IMR-90 (cell line): Measurements from ENCODE around the gene SASH3. TPM values are rescaled to one million over a fixed set of nuclear protein-coding genes. Genes with fewer than 3 reads are reported as not detected.
A peak's percentile ranks its signal among the peaks of the same experiment; 100 is the strongest.

Experiments used
- ATAC-seq: fragments of 200-7000 bp; cut with Tn5 transposase; 2 replicates; pipeline ENCODE4 v1.9.1; 2020; ENCODE audit warnings: low read depth, mild to moderate bottlenecking, moderate library complexity
- BruUV-seq: library from RNA; stranded (reverse); fragments of 400-500 nt; replicated peaks from 2 replicates; lab custom pipeline; 2021; lab: Mats Ljungman, UMichigan
- CTCF ChIA-PET: fragments of 300-600 bp; formaldehyde crosslinking; extraction: SDS; loops from one replicate; lab custom pipeline; 2021; ENCODE audit warnings: antibody characterized with exemption; lab: Yijun Ruan, JAX
- POLR2A ChIA-PET: fragments of 300-600 bp; sonication (Branson Sonifier 250); formaldehyde crosslinking; loops from one replicate; lab custom pipeline; 2022; ENCODE audit warnings: antibody characterized with exemption; ENCODE audit not compliant: unreplicated experiment; lab: Charles Lee
- DNase-seq: peaks from one replicate; pipeline ENCODE4 v3.0.0; 2013
- H2AFZ ChIP-seq: replicated peaks from 2 replicates; pipeline ENCODE3; 2013; ENCODE audit warnings: low read length, mild to moderate bottlenecking; ENCODE audit not compliant: poor library complexity
- H2AK5ac ChIP-seq: 2 replicates; pipeline ENCODE4 v1.6.1; 2013; ENCODE audit warnings: low read depth, low read length, inconsistent platforms
- H2AK9ac ChIP-seq: replicated peaks from 2 replicates; pipeline ENCODE3; 2013; ENCODE audit warnings: mild to moderate bottlenecking, low read depth, low read length, moderate library complexity; ENCODE audit not compliant: poor library complexity
- H2BK120ac ChIP-seq: 2 replicates; pipeline ENCODE4 v1.6.1; 2013; ENCODE audit warnings: low read depth, low read length, inconsistent platforms
- H2BK15ac ChIP-seq: 3 replicates; pipeline ENCODE4 v1.6.1; 2013; ENCODE audit warnings: low read depth, low read length, inconsistent platforms
- H2BK20ac ChIP-seq: 2 replicates; pipeline ENCODE4 v1.6.1; 2013; ENCODE audit warnings: low read depth, mild to moderate bottlenecking, inconsistent platforms, low read length, moderate library complexity
- H2BK5ac ChIP-seq: 2 replicates; pipeline ENCODE4 v1.6.1; 2013; ENCODE audit warnings: mild to moderate bottlenecking, low read depth, low read length, inconsistent platforms; ENCODE audit not compliant: poor library complexity, severe bottlenecking
- H3K14ac ChIP-seq: replicated peaks from 2 replicates; pipeline ENCODE4 v1.6.1; 2013; ENCODE audit warnings: low read depth, low read length, inconsistent platforms
- H3K18ac ChIP-seq: 2 replicates; pipeline ENCODE4 v1.6.1; 2013; ENCODE audit warnings: low read depth, low read length, control low read depth
- H3K23ac ChIP-seq: 2 replicates; pipeline ENCODE4 v1.6.1; 2013; ENCODE audit warnings: low read depth, low read length, inconsistent platforms
- H3K27ac ChIP-seq: 2 replicates; pipeline ENCODE4 v1.5.1; 2013; ENCODE audit warnings: mild to moderate bottlenecking, control low read depth, low read length; ENCODE audit not compliant: insufficient read depth
- H3K27me3 ChIP-seq: 2 replicates; pipeline ENCODE4 v1.6.1; 2013; ENCODE audit warnings: low read length; ENCODE audit not compliant: control insufficient read depth, insufficient read depth
- H3K36me3 ChIP-seq: 2 replicates; pipeline ENCODE4 v1.6.1; 2013; ENCODE audit warnings: low read length, mixed read lengths; ENCODE audit not compliant: control insufficient read depth, insufficient read depth
- H3K4ac ChIP-seq: 2 replicates; pipeline ENCODE4 v1.6.1; 2013; ENCODE audit warnings: low read depth, low read length, inconsistent platforms
- H3K4me1 ChIP-seq: 2 replicates; pipeline ENCODE4 v1.6.1; 2013; ENCODE audit warnings: low read length, mixed read lengths; ENCODE audit not compliant: control insufficient read depth, insufficient read depth
- H3K4me2 ChIP-seq: 2 replicates; pipeline ENCODE4 v1.6.1; 2013; ENCODE audit warnings: low read depth, mild to moderate bottlenecking, control low read depth, low read length, moderate library complexity
- H3K4me3 ChIP-seq: 2 replicates; pipeline ENCODE4 v1.5.1; 2013; ENCODE audit warnings: low read depth, mild to moderate bottlenecking, control low read depth, low read length, moderate library complexity; ENCODE audit not compliant: insufficient read depth
- H3K56ac ChIP-seq: 2 replicates; pipeline ENCODE4 v1.6.1; 2013; ENCODE audit warnings: low read length, inconsistent platforms; ENCODE audit not compliant: insufficient read depth; ENCODE audit errors: extremely low read depth
- H3K79me1 ChIP-seq, 2 experiments: 2 replicates each; pipeline ENCODE4 v1.6.1; 2013; ENCODE audit warnings: low read length in 2 of 2, inconsistent platforms in 1 of 2, low read depth in 1 of 2
- H3K9ac ChIP-seq: 2 replicates; pipeline ENCODE4 v1.6.1; 2013; ENCODE audit warnings: low read depth, low read length, control low read depth
- H3K9me1 ChIP-seq: 2 replicates; pipeline ENCODE4 v1.6.1; 2013; ENCODE audit warnings: low read length, inconsistent platforms; ENCODE audit not compliant: insufficient read depth
- H3K9me3 ChIP-seq: 2 replicates; pipeline ENCODE4 v1.6.1; 2013; ENCODE audit warnings: low read length; ENCODE audit not compliant: control insufficient read depth, insufficient read depth
- H4K20me1 ChIP-seq: 2 replicates; pipeline ENCODE4 v1.6.1; 2013; ENCODE audit warnings: low read length, inconsistent platforms; ENCODE audit not compliant: insufficient read depth
- H4K5ac ChIP-seq: 2 replicates; pipeline ENCODE4 v1.6.1; 2013; ENCODE audit warnings: mild to moderate bottlenecking, low read depth, low read length, control low read depth
- H4K8ac ChIP-seq, 2 experiments: 2 replicates each; pipeline ENCODE4 v1.6.1; 2013; ENCODE audit warnings: low read depth in 2 of 2, low read length in 2 of 2, control low read depth in 1 of 2, inconsistent platforms in 1 of 2
- H4K91ac ChIP-seq: 2 replicates; pipeline ENCODE4 v1.6.1; 2013; ENCODE audit warnings: low read depth, low read length, inconsistent platforms; ENCODE audit not compliant: insufficient read depth
- RCOR1 ChIP-seq: IDR thresholded peaks from 2 replicates; pipeline ENCODE4 v1.6.1; 2012; ENCODE audit warnings: mild to moderate bottlenecking, low read length, improper control_type of control experiment; ENCODE audit not compliant: insufficient replicate concordance
- WGBS, 2 experiments: methylation state at CpG; one replicate each; pipeline versions ENCODE4 v1.1.5 to v1.1.7; 2013; ENCODE audit warnings: missing lambda C conversion rate in 2 of 2; ENCODE audit not compliant: insufficient read length in 1 of 2; ENCODE audit errors: extremely low coverage in 2 of 2; 5-methylcytosine and 5-hydroxymethylcytosine counted together
- dilution Hi-C: fragments of 300-500 bp; cut with HindIII; formaldehyde crosslinking; loops from one replicate; pipeline ENCODE4 v1.14.3; 2018; ENCODE audit warnings: low sequenced_read_pairs; ENCODE audit not compliant: unreplicated experiment
- in situ Hi-C: fragments of 300-500 bp; cut with MboI; formaldehyde crosslinking; loops from 3 replicates; pipeline ENCODE4 v1.14.3; 2019; ENCODE audit warnings: low sequenced_read_pairs, inconsistent platforms, mixed read lengths
- intact Hi-C: fragments of 100-400 bp; cut with micrococcal nuclease; formaldehyde crosslinking; loops from 2 replicates; pipeline ENCODE4 v1.10.0; 2022
- polyA plus RNA-seq, 3 experiments: library from polyadenylated mRNA; depleted of rRNA; stranded (reverse); fragments of >200 nt; gene quantifications; 2 replicates each; pipeline ENCODE4 v1.2.3, GENCODE V29; 2012; ENCODE audit warnings: low replicate concordance in 1 of 3
- total RNA-seq: library from RNA; depleted of rRNA; stranded (reverse); fragments of >200 nt; gene quantifications from 2 replicates; pipeline ENCODE4 v1.2.3, GENCODE V29; 2012
- TF ChIP-seq, protein P1 (sequence below): conservative IDR thresholded peaks from 2 replicates; pipeline ENCODE4 v1.5.1; 2012; ENCODE audit warnings: mild to moderate bottlenecking, low read depth, low read length, improper control_type of control experiment

Gene SASH3
- total and polyA plus RNA-seq, 2 of the 4 experiments (the other 2 are of a cell fraction), result not detected

DNA sequence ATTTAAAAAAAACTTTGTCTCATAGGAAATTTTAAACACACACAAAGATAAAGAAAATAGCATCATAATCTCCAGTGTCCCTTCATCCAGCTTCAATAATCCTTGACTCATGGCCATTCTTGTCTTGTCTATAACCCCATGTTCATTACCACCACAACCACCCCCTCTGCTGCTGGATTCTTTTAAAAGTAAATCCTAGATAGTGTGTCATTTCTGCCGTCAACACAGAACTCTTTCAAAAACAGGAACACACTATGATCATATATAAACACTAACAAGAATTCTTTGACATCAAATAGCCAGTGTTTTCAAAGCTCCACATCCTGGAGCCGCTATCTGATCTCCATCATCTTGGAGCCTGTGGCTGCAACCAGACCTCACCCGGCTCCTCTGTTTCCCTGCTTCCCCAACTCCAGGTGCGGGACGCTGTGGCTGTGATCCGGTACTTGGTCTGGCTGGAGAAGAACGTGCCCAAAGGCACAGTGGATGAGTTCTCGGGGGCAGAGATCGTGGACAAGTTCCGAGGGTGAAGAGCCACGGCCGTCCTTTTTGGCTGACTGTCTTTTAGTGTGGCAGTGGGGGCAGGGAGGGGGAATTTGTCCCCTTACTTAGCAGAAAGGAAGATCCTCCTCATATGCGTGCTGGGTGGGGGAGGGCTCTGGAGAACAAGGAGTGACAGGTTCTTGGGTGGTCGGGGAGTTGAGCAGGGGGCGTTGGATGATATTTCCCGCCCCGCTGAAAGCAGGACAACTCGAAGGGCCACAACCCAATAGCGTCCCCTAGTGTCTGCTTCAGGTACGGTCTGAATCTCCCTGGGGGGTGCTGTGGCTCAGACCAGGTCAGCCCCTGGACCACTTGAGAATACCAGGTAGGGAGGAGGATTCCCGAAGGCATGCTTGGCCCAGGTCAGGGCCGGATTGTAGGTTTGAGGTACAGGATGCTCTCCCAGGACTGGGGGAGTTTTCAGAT is 25.4 kb upstream of the SASH3 start:
- Histone ChIP-seq H4K8ac (no peak overlapping the region), H4K91ac (no peak overlapping the region), H2BK15ac (no peak overlapping the region), H3K23ac (no peak overlapping the region), H3K4me2 (no peak overlapping the region), H3K18ac (no peak overlapping the region), H3K79me1 (no peaks in the 10 kb centered on the region), H2BK20ac (no peak overlapping the region), H3K9me3 (no peaks in the 10 kb centered on the region), H3K14ac (no peak overlapping the region), H4K5ac (no peak overlapping the region), H3K56ac (no peak overlapping the region), H3K27me3 (peaks cover 6% of the 10 kb centered on the region), H2AK9ac (no peak overlapping the region), H2AK5ac (no peak overlapping the region), H3K4me1 (no peaks in the 10 kb centered on the region), H2AFZ (peak overlapping the region; percentile 14), H2BK120ac (no peak overlapping the region), H3K9ac (no peak overlapping the region), H3K9me1 (no peaks in the 10 kb centered on the region; the same call in 1 of the 2 replicates), H3K4ac (no peak overlapping the region), H2BK5ac (no peak overlapping the region), H4K20me1 (no peaks in the 10 kb centered on the region), H3K36me3 (no peaks in the 10 kb centered on the region), H3K4me3 (no peak overlapping the region), H3K27ac (no peak overlapping the region)
- TF ChIP-seq, protein P1, sequence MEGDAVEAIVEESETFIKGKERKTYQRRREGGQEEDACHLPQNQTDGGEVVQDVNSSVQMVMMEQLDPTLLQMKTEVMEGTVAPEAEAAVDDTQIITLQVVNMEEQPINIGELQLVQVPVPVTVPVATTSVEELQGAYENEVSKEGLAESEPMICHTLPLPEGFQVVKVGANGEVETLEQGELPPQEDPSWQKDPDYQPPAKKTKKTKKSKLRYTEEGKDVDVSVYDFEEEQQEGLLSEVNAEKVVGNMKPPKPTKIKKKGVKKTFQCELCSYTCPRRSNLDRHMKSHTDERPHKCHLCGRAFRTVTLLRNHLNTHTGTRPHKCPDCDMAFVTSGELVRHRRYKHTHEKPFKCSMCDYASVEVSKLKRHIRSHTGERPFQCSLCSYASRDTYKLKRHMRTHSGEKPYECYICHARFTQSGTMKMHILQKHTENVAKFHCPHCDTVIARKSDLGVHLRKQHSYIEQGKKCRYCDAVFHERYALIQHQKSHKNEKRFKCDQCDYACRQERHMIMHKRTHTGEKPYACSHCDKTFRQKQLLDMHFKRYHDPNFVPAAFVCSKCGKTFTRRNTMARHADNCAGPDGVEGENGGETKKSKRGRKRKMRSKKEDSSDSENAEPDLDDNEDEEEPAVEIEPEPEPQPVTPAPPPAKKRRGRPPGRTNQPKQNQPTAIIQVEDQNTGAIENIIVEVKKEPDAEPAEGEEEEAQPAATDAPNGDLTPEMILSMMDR, result peak; percentile 26; the same call in 1 of the 2 replicates
- TF ChIP-seq RCOR1, result no peak
- in situ Hi-C loops (no loop called here), dilution Hi-C loops (no loop called here), intact Hi-C loops (no loop called here)
- ATAC-seq (no peak; the same call in 1 of the 2 replicates), DNase-seq (peak; percentile 11)
- CTCF ChIA-PET, result no interaction called here
- 36% methylated on average over 10 of the region's 22 CpGs; no CpG with 5 or more reads in 1 of the 2 experiments for WGBS, 2 experiments
- no TSS peak for BruUV-seq
- POLR2A ChIA-PET, result no interaction called here
